K562 (cell line): ENCODE data around the gene CPTP. TPM values are rescaled to one million over a fixed set of nuclear protein-coding genes. Genes with fewer than 3 reads are reported as not detected.

Experiments
- ATAC-seq: fragments of 200-7000 bp; cut with Tn5 transposase; 3 replicates; pipeline ENCODE4 v1.9.1; 2020; ENCODE audit warnings: moderate library complexity
- BruUV-seq: library from RNA; stranded (reverse); fragments of 400-500 nt; replicated peaks from 2 replicates; lab custom pipeline; 2021; lab: Mats Ljungman, UMichigan
- CTCF ChIA-PET: fragments of 300-600 bp; formaldehyde crosslinking; extraction: SDS; loops from one replicate; lab custom pipeline; 2021; ENCODE audit warnings: low intra/inter-chr PET ratio; lab: Yijun Ruan, JAX
- POLR2A ChIA-PET: fragments of 300-600, 350-650 bp; sonication (Branson Sonifier 250); formaldehyde crosslinking; extraction: SDS; loops from one replicate; lab custom pipeline; 2021; ENCODE audit warnings: antibody characterized with exemption, inconsistent platforms; lab: Yijun Ruan, JAX
- DNase-seq, 4 experiments: peaks; one replicate each; pipeline versions ENCODE4 v3.0.0 to v3.0.0-alpha.2; 2011 to 2018; ENCODE audit warnings: low spot score in 3 of 4, mixed read lengths in 3 of 4; ENCODE audit errors: extremely low read depth in 1 of 4
- FAIRE-seq: peaks from 2 replicates; lab custom pipeline; 2011; peaks lifted over from hg19 to GRCh38; lab: Jason Lieb, UNC
- H2AFZ ChIP-seq: 2 replicates; pipeline ENCODE4 v1.6.0; 2011; ENCODE audit warnings: low read depth, low read length, control low read depth, inconsistent platforms
- H3K27ac ChIP-seq: fragments of 200-600 bp; 3 replicates; pipeline ENCODE4 v1.8.0; 2011; ENCODE audit warnings: low read depth, mild to moderate bottlenecking, control low read depth, inconsistent platforms, low read length, moderate library complexity, mixed read lengths; ENCODE audit errors: extremely low read depth
- H3K27me3 ChIP-seq, 2 experiments: fragments of 300-600 bp in 1 of 2; 2 replicates in 1 of 2; 3 replicates in 1 of 2; pipeline versions ENCODE4 v1.6.0 to v1.8.0; 2011; ENCODE audit warnings: inconsistent platforms in 2 of 2, low read length in 2 of 2, mild to moderate bottlenecking in 1 of 2, mixed read lengths in 1 of 2, moderate library complexity in 1 of 2; ENCODE audit not compliant: control insufficient read depth in 2 of 2, insufficient read depth in 2 of 2
- H3K36me3 ChIP-seq: fragments of 300-600 bp; 3 replicates; pipeline ENCODE4 v1.8.0; 2011; ENCODE audit warnings: mild to moderate bottlenecking, low read length, inconsistent platforms; ENCODE audit not compliant: control insufficient read depth, insufficient read depth
- H3K4me1 ChIP-seq, 2 experiments: fragments of 200-600 bp in 1 of 2; replicated peaks in 1 of 2; 2 replicates in 1 of 2; 3 replicates in 1 of 2; pipeline versions ENCODE4 v1.5.1 to v1.8.0; 2011; ENCODE audit warnings: inconsistent platforms in 2 of 2, low read length in 2 of 2, mild to moderate bottlenecking in 1 of 2, mixed read lengths in 1 of 2, moderate library complexity in 1 of 2; ENCODE audit not compliant: control insufficient read depth in 2 of 2, insufficient read depth in 2 of 2
- H3K4me2 ChIP-seq: 2 replicates; pipeline ENCODE4 v1.6.1; 2011; ENCODE audit warnings: low read length, control low read depth, inconsistent platforms, mixed read lengths; ENCODE audit not compliant: insufficient read depth
- H3K4me3 ChIP-seq: fragments of 200-600 bp; sonication (generic), shearing (Covaris generic); 2 replicates; pipeline ENCODE4 v1.5.1; 2016; ENCODE audit warnings: control low read depth, inconsistent platforms
- H3K79me2 ChIP-seq: fragments of 200-600 bp; 3 replicates; pipeline ENCODE4 v1.8.0; 2011; ENCODE audit warnings: low read length, inconsistent platforms; ENCODE audit not compliant: control insufficient read depth, insufficient read depth
- H3K9ac ChIP-seq, 2 experiments: 2 replicates each; pipeline versions ENCODE4 v1.6.0 to v1.6.1; 2011; ENCODE audit warnings: low read depth in 2 of 2, low read length in 2 of 2, control low read depth in 1 of 2, inconsistent platforms in 1 of 2, mild to moderate bottlenecking in 1 of 2, mixed read lengths in 1 of 2; ENCODE audit not compliant: insufficient read depth in 1 of 2
- H3K9me1 ChIP-seq: one replicate; pipeline ENCODE4 v1.6.0; 2011; ENCODE audit warnings: inconsistent platforms, mild to moderate bottlenecking, low read length, moderate library complexity; ENCODE audit not compliant: control insufficient read depth, insufficient read depth
- H3K9me3 ChIP-seq: replicated peaks from 2 replicates; pipeline ENCODE4 v1.5.1; 2011; ENCODE audit warnings: low read depth, low read length, inconsistent platforms; ENCODE audit not compliant: control insufficient read depth, insufficient read depth
- H4K20me1 ChIP-seq: replicated peaks from 2 replicates; pipeline ENCODE4 v1.6.1; 2011; ENCODE audit warnings: low read length, inconsistent platforms, mixed read lengths; ENCODE audit not compliant: control insufficient read depth, insufficient read depth
- CTCF ChIP-seq, 3 experiments: IDR thresholded peaks in 2 of 3; conservative IDR thresholded peaks in 1 of 3; 2 replicates each; pipeline ENCODE4 v1.5.1; 2011 to 2012; ENCODE audit warnings: low read length in 3 of 3, mild to moderate bottlenecking in 3 of 3, control low read depth in 2 of 3, improper control_type of control experiment in 1 of 3, inconsistent platforms in 1 of 3, low read depth in 1 of 3, mixed read lengths in 1 of 3, moderate library complexity in 1 of 3; ENCODE audit not compliant: insufficient read depth in 2 of 3
- MTA1 ChIP-seq: fragments of 450-650 bp; IDR thresholded peaks from 2 replicates; pipeline ENCODE4 v1.6.1; 2017; ENCODE audit warnings: borderline replicate concordance
- POLR2G ChIP-seq: fragments of 200-400 bp; formaldehyde crosslinking; IDR thresholded peaks from 2 replicates; pipeline ENCODE4 v1.6.1; 2017; ENCODE audit warnings: low read depth, mild to moderate bottlenecking, antibody characterized with exemption, low read length, moderate library complexity
- POU5F1 ChIP-seq: fragments of 150-350 bp; IDR thresholded peaks from 2 replicates; pipeline ENCODE4 v1.6.1; 2014; ENCODE audit warnings: borderline replicate concordance, low read length, low read depth, mild to moderate bottlenecking; ENCODE audit not compliant: partially characterized antibody
- TBL1XR1 ChIP-seq, 2 experiments: IDR thresholded peaks; 2 replicates each; pipeline ENCODE4 v1.6.1; 2012; ENCODE audit warnings: improper control_type of control experiment in 2 of 2, low read length in 2 of 2, mild to moderate bottlenecking in 1 of 2
- YY1 ChIP-seq, 3 experiments: IDR thresholded peaks; 2 replicates each; pipeline ENCODE4 v1.6.1; 2011; ENCODE audit warnings: low read length in 2 of 3, mild to moderate bottlenecking in 2 of 3, moderate library complexity in 2 of 3, borderline replicate concordance in 1 of 3, control low read depth in 1 of 3, low read depth in 1 of 3; ENCODE audit not compliant: insufficient read depth in 3 of 3, insufficient replicate concordance in 2 of 3, control insufficient read depth in 1 of 3, insufficient read length in 1 of 3; ENCODE audit errors: extremely low read depth in 1 of 3
- ZBTB1 ChIP-seq: sonication (generic); formaldehyde crosslinking; IDR thresholded peaks from 2 replicates; pipeline ENCODE4 v1.8.1; 2023; ENCODE audit warnings: missing genetic modification reagents, low read depth, mild to moderate bottlenecking, borderline replicate concordance
- ZBTB17 ChIP-seq: fragments of 450-650 bp; formaldehyde crosslinking; IDR thresholded peaks from 2 replicates; pipeline ENCODE4 v1.4.0; 2020; ENCODE audit warnings: mild to moderate bottlenecking
- WGBS: fragments of 100-300 bp; shearing (Covaris generic); methylation state at CpG from one replicate; pipeline ENCODE4 v1.1.6; 2016; ENCODE audit warnings: low coverage, mixed read lengths; ENCODE audit not compliant: insufficient coverage; ENCODE audit errors: missing lambda C conversion rate; 5-methylcytosine and 5-hydroxymethylcytosine counted together
- in situ Hi-C: fragments of 300-500 bp; cut with MboI; formaldehyde crosslinking; loops from 4 replicates; pipeline ENCODE4 v1.15.0; 2018; ENCODE audit warnings: inconsistent platforms, mixed read lengths
- intact Hi-C: fragments of 100-400 bp; cut with micrococcal nuclease; formaldehyde crosslinking; loops from 2 replicates; pipeline ENCODE4 v1.14.2; 2022
- polyA plus RNA-seq, 8 experiments: library from polyadenylated mRNA; depleted of rRNA in 4 of 8; stranded (reverse) in 5 of 8; unstranded in 3 of 8; fragments of >200 nt; fragmentation: Nextera tagmentation in 2 of 8; fragmentation: Illumina TruSeq in 1 of 8; extraction: Ambion mirVana in 2 of 8; extraction: Trizol in 1 of 8; gene quantifications; 2 replicates each; pipeline versions ENCODE4 v1.2.1 to v1.2.3, GENCODE V29; 2011 to 2014; ENCODE audit warnings: inconsistent platforms in 1 of 8, missing spikeins in 1 of 8
- total RNA-seq, 7 experiments: library from RNA; depleted of rRNA in 6 of 7; stranded (reverse); fragments of >200 nt in 6 of 7; fragmentation: Illumina TruSeq in 2 of 7; extraction: Trizol in 2 of 7; gene quantifications; 2 replicates each; pipeline versions ENCODE4 v1.2.1 to v1.2.3, GENCODE V29; 2011 to 2021; ENCODE audit warnings: low replicate concordance in 1 of 7
- TF ChIP-seq, protein P1 (sequence below): fragments of 450-650 bp; formaldehyde crosslinking; conservative IDR thresholded peaks from 2 replicates; pipeline ENCODE4 v1.4.0; 2022; ENCODE audit warnings: mild to moderate bottlenecking, missing genetic modification characterization
- TF ChIP-seq, protein P2 (sequence below): sonication (generic); formaldehyde crosslinking; IDR thresholded peaks from 2 replicates; pipeline ENCODE4 v1.8.1; 2022; ENCODE audit warnings: missing genetic modification reagents
- TF ChIP-seq, protein P3 (sequence below), 2 experiments: fragments of 450-650 bp; IDR thresholded peaks; 2 replicates each; pipeline ENCODE4 v1.6.1; 2016

Gene CPTP
- total and polyA plus RNA-seq, 9 of the 15 experiments (the other 6 are each of a cell fraction or from before 2014, with no cell fraction given), result 0.11 to 25.8 (median 3.5) TPM

- TF ChIP-seq, protein P1, sequence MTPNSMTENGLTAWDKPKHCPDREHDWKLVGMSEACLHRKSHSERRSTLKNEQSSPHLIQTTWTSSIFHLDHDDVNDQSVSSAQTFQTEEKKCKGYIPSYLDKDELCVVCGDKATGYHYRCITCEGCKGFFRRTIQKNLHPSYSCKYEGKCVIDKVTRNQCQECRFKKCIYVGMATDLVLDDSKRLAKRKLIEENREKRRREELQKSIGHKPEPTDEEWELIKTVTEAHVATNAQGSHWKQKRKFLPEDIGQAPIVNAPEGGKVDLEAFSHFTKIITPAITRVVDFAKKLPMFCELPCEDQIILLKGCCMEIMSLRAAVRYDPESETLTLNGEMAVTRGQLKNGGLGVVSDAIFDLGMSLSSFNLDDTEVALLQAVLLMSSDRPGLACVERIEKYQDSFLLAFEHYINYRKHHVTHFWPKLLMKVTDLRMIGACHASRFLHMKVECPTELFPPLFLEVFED, result no peak
- TF ChIP-seq POU5F1 (no peak), TBL1XR1 (IDR thresholded peaks at IDR 0.05; ENCODE audit: low read length in 2 of 2) (no peak), POLR2G (peak; percentile 49; the same call in 1 of the 2 replicates)
- TF ChIP-seq, protein P2, sequence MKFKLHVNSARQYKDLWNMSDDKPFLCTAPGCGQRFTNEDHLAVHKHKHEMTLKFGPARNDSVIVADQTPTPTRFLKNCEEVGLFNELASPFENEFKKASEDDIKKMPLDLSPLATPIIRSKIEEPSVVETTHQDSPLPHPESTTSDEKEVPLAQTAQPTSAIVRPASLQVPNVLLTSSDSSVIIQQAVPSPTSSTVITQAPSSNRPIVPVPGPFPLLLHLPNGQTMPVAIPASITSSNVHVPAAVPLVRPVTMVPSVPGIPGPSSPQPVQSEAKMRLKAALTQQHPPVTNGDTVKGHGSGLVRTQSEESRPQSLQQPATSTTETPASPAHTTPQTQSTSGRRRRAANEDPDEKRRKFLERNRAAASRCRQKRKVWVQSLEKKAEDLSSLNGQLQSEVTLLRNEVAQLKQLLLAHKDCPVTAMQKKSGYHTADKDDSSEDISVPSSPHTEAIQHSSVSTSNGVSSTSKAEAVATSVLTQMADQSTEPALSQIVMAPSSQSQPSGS (CRISPR knock-in tag), result no peak
These were observed 36.8 kb downstream of the CPTP start (continued) for GRCh38 chr1:1361233-1361981.

GRCh38 chr1:1361982-1362423, 37.4 kb downstream of the CPTP start:
- no peaks in the 10 kb centered on the region for H3K9me1 ChIP-seq
- no peak overlapping the region for H3K4me2 ChIP-seq
- no peak overlapping the region for H3K4me3 ChIP-seq
- peaks cover 6% of the 10 kb centered on the region; the same call in 2 of the 3 replicates for H3K79me2 ChIP-seq
- H2AFZ ChIP-seq, result peak overlapping the region; percentile 20; the same call in 1 of the 2 replicates
- BruUV-seq, result no TSS peak
- no peak overlapping the region for H3K27ac ChIP-seq
- in situ Hi-C loops (loop anchor here (10.0 kb wide), 1 partner anchor 553 kb away; the partner anchor contains the start of genes CALML6 and TMEM52), intact Hi-C loops (no loop called here)
- peaks cover 12% of the 10 kb centered on the region for H3K9me3 ChIP-seq
- WGBS, result 40% methylated on average over 13 of the region's 13 CpGs
- POLR2A ChIA-PET, result no interaction called here
- 0 out of 4 replicates have a peak overlapping the region, but pooled peaks of 1 of the 2 experiments have one; percentile 47 for H3K9ac ChIP-seq
- no peaks in the 10 kb centered on the region for H3K36me3 ChIP-seq
- FAIRE-seq (no peak), DNase-seq (no peak), ATAC-seq (no peak)
- CTCF ChIA-PET, result no interaction called here
- TF ChIP-seq ZBTB1 (CRISPR knock-in tag), result no peak
- no peak for TF ChIP-seq MTA1
- peak in 1 of 3 experiments; percentile 28 for TF ChIP-seq YY1 (IDR thresholded peaks at IDR 0.05; ENCODE audit: borderline replicate concordance in 1 of 3, control insufficient read depth in 1 of 3, extremely low read depth in 1 of 3, insufficient read depth in 3 of 3, insufficient read length in 1 of 3, insufficient replicate concordance in 2 of 3, low read depth in 1 of 3, low read length in 2 of 3)
- peak; percentile 58; the same call in 1 of the 2 replicates for TF ChIP-seq ZBTB17 (CRISPR knock-in tag)
- 0 out of 6 replicates have a peak, but pooled peaks of 1 of the 3 experiments have one; percentile 8 for TF ChIP-seq CTCF (IDR thresholded peaks at IDR 0.05 in 2 of 3, conservative IDR thresholded peaks at IDR 0.05 in 1 of 3; ENCODE audit: insufficient read depth in 2 of 3, low read depth in 1 of 3, low read length in 3 of 3)
- TF ChIP-seq, protein P3, sequence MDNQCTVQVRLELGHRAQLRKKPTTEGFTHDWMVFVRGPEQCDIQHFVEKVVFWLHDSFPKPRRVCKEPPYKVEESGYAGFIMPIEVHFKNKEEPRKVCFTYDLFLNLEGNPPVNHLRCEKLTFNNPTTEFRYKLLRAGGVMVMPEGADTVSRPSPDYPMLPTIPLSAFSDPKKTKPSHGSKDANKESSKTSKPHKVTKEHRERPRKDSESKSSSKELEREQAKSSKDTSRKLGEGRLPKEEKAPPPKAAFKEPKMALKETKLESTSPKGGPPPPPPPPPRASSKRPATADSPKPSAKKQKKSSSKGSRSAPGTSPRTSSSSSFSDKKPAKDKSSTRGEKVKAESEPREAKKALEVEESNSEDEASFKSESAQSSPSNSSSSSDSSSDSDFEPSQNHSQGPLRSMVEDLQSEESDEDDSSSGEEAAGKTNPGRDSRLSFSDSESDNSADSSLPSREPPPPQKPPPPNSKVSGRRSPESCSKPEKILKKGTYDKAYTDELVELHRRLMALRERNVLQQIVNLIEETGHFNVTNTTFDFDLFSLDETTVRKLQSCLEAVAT (IDR thresholded peaks at IDR 0.05), result peak in 1 of 2 experiments; percentile 76; a peak in 2 of 4 replicates
- peaks cover 19 to 51% of the 10 kb centered on the region in 2 experiments for H3K4me1 ChIP-seq
- H4K20me1 ChIP-seq, result no peaks in the 10 kb centered on the region
- H3K27me3 ChIP-seq, result no peaks in the 10 kb centered on the region; a peak in 1 of 5 replicates
